Activated B cell treated with CpG ODN at 0.5 μM for 24 hours (primary cell): ENCODE results near the gene HAPLN1. TPM values are rescaled to one million over a fixed set of nuclear protein-coding genes. Genes with fewer than 3 reads are reported as not detected.

Source experiments
- ATAC-seq: fragments of 200-7000 bp; cut with Tn5 transposase; one replicate; pipeline ENCODE4 v1.10.0; 2021; ENCODE audit warnings: low read depth, mild to moderate bottlenecking, moderate library complexity
- CTCF ChIA-PET: fragments of 350-600 bp; sonication (Branson Sonifier 250); formaldehyde crosslinking; loops from one replicate; lab custom pipeline; 2021; ENCODE audit warnings: antibody characterized with exemption; lab: Charles Lee
- POLR2A ChIA-PET: fragments of 350-600 bp; sonication (Branson Sonifier 250); formaldehyde crosslinking; loops from one replicate; lab custom pipeline; 2021; ENCODE audit warnings: antibody characterized with exemption; lab: Charles Lee
- DNase-seq: peaks from one replicate; pipeline ENCODE4 v3.0.0; 2022
- H3K27ac Mint-ChIP-seq: one replicate; pipeline ENCODE4 v1.8.0; 2020; ENCODE audit warnings: mixed read lengths
- H3K27me3 Mint-ChIP-seq: one replicate; pipeline ENCODE4 v1.8.0; 2021; ENCODE audit warnings: mixed read lengths
- H3K36me3 Mint-ChIP-seq: one replicate; pipeline ENCODE4 v1.8.0; 2021; ENCODE audit warnings: low read depth, mixed read lengths
- H3K4me1 Mint-ChIP-seq: one replicate; pipeline ENCODE4 v1.8.0; 2021; ENCODE audit warnings: mixed read lengths
- H3K4me3 Mint-ChIP-seq: one replicate; pipeline ENCODE4 v1.8.0; 2020; ENCODE audit warnings: mild to moderate bottlenecking, mixed read lengths
- H3K9me3 Mint-ChIP-seq: one replicate; pipeline ENCODE4 v1.8.0; 2020; ENCODE audit warnings: mixed read lengths
- intact Hi-C: fragments of 100-400 bp; cut with micrococcal nuclease; formaldehyde crosslinking; loops from one replicate; pipeline ENCODE4 v1.15.1; 2024
- total RNA-seq: library from RNA; stranded (reverse); gene quantifications from 2 replicates; pipeline ENCODE4 v1.2.3, GENCODE V29; 2022
- TF ChIP-seq, protein P1 (sequence below): fragments of 200-600 bp; IDR thresholded peaks from one replicate; pipeline ENCODE4 v1.8.0; 2022; ENCODE audit warnings: antibody characterized with exemption, mild to moderate bottlenecking

The HAPLN1 gene
- total RNA-seq, 1 donor from 2014 or later, result not detected

DNA sequence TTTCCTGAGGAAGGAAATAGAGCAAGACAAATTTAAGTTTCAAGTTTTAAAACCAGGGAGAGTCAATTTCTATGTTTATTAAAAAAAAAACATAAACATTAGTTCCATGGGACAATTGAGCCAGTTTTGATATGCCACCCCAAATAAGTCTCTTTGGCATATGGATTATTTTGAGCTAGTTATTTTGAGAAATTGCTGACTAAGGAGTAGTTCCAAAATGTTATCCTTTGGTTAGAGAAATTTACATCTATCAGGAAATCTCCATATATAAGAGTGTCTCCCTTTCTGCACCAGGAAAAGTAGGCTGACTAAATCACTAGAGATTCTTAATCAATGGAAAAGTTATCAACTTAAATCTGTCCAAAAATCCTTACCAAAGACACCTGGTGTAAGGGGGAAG is 105.8 kb downstream of the HAPLN1 start:
- Mint-ChIP-seq H3K4me3 (no peak overlapping the region), H3K36me3 (no peaks in the 10 kb centered on the region), H3K27me3 (no peaks in the 10 kb centered on the region), H3K9me3 (peaks cover 5% of the 10 kb centered on the region), H3K27ac (no peak overlapping the region), H3K4me1 (no peaks in the 10 kb centered on the region)
- TF ChIP-seq, protein P1, sequence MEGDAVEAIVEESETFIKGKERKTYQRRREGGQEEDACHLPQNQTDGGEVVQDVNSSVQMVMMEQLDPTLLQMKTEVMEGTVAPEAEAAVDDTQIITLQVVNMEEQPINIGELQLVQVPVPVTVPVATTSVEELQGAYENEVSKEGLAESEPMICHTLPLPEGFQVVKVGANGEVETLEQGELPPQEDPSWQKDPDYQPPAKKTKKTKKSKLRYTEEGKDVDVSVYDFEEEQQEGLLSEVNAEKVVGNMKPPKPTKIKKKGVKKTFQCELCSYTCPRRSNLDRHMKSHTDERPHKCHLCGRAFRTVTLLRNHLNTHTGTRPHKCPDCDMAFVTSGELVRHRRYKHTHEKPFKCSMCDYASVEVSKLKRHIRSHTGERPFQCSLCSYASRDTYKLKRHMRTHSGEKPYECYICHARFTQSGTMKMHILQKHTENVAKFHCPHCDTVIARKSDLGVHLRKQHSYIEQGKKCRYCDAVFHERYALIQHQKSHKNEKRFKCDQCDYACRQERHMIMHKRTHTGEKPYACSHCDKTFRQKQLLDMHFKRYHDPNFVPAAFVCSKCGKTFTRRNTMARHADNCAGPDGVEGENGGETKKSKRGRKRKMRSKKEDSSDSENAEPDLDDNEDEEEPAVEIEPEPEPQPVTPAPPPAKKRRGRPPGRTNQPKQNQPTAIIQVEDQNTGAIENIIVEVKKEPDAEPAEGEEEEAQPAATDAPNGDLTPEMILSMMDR, result no peak
- DNase-seq (no peak), ATAC-seq (no peak)
- ChIA-PET CTCF (no interaction called here), POLR2A (no interaction called here)
- intact Hi-C loops, result no loop called here

DNA sequence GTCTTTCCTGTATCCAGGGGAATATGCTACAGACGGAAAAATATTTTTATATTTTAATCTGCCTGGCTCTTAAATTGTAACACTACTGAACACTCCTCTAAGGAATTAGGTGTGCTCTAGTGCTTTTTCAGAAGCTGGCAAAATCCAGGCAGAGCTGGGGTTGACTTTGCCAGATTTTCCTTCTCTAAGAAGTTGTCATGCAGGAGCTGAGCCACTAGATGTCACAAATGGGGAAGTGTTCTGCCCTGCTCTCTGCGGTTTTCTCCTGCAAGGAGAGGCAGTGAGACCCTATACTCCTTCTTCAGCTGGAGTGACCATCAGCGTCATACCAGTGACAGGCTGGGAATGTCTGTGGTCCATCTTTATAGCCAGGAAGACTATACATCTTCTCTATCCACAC is 112.5 kb downstream of the HAPLN1 start:
- ATAC-seq (no peak), DNase-seq (no peak)
- ChIA-PET POLR2A (no interaction called here), CTCF (no interaction called here)
- intact Hi-C loops, result no loop called here
- Mint-ChIP-seq H3K27me3 (peaks cover 7% of the 10 kb centered on the region), H3K4me1 (no peaks in the 10 kb centered on the region), H3K36me3 (no peaks in the 10 kb centered on the region), H3K4me3 (no peak overlapping the region), H3K27ac (no peak overlapping the region), H3K9me3 (no peaks in the 10 kb centered on the region)
- TF ChIP-seq, protein P1, result no peak

DNA sequence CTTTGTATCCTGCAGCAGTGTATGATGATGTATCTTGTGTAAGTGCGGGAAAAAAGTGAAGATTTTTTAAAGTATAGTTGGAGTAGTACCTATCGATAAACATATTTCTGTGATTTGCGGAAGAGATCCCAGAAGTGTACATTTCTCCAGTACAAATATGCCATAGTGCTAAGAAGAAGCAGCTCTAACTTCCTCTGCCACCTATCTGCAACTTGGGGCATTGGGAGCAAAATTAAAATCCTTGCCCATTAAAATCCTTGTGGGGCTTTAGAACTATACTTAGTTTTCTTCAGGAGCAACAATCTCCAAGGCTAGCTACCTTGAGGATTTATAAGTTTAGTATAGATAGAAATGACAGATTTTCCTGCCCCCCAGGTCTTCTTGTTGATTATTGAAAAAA is 125.4 kb downstream of the HAPLN1 start:
- Mint-ChIP-seq H3K4me1 (no peaks in the 10 kb centered on the region), H3K9me3 (no peaks in the 10 kb centered on the region), H3K27ac (no peak overlapping the region), H3K4me3 (no peak overlapping the region), H3K36me3 (no peaks in the 10 kb centered on the region), H3K27me3 (no peaks in the 10 kb centered on the region)
- TF ChIP-seq, protein P1, result no peak
- no peak for ATAC-seq
- POLR2A ChIA-PET, result no interaction called here
- CTCF ChIA-PET, result no interaction called here
- intact Hi-C loops, result no loop called here
- no peak for DNase-seq

DNA sequence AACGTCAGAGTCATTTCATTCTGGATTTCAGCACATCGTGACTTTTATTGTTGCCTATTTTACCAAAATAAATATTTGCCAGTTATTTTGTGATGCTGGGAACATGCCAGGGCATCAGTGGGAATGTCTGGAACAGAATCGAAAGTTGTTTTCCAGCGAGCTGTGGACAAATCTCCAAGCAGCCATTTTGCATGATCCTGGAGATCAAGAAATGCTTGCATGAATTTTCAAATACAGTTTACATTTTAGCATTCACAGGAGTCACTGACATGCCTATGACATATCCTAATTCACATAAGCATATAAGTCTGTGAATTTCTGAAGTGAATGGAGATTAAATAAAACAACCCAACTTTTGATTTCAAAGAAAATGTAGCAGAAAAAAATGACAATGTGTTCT is 129.7 kb downstream of the HAPLN1 start:
- TF ChIP-seq, protein P1, result no peak
- Mint-ChIP-seq H3K27ac (no peak overlapping the region), H3K4me1 (no peaks in the 10 kb centered on the region), H3K9me3 (no peaks in the 10 kb centered on the region), H3K36me3 (no peaks in the 10 kb centered on the region), H3K4me3 (no peak overlapping the region), H3K27me3 (peaks cover 3% of the 10 kb centered on the region)
- CTCF ChIA-PET, result interaction anchor here (0.6 kb wide), 1 partner anchor 11 kb away, joined by 3 read pairs; no protein-coding TSS in a partner anchor
- ATAC-seq (no peak), DNase-seq (no peak)
- intact Hi-C loops, result no loop called here
- POLR2A ChIA-PET, result no interaction called here

DNA sequence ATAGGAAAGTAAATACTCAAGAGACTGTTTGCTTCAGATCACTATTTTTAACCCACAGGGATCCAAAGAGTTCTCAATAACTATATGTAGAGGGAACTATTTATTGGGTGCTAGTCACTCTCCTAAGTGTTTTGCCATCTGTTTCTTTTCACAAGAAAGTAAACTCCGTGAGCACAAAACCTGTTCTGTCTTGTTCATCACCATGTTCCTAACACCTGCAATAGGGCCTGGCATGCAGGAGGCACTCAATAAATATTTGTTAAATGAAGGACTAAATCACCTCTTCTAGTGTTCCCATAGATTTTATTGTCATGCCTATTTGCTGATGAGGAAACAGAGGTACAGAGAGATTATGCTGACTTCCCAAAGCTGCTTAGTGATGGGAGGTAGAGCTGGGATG is 130.9 kb downstream of the HAPLN1 start:
- TF ChIP-seq, protein P1, result no peak
- no peak overlapping the region for H3K4me3 Mint-ChIP-seq
- no peaks in the 10 kb centered on the region for H3K4me1 Mint-ChIP-seq
- ChIA-PET POLR2A (no interaction called here), CTCF (no interaction called here)
- intact Hi-C loops, result no loop called here
- no peaks in the 10 kb centered on the region for H3K9me3 Mint-ChIP-seq
- peaks cover 3% of the 10 kb centered on the region for H3K27me3 Mint-ChIP-seq
- no peak overlapping the region for H3K27ac Mint-ChIP-seq
- H3K36me3 Mint-ChIP-seq, result no peaks in the 10 kb centered on the region
- DNase-seq, result no peak
- no peak for ATAC-seq

Other genes starting within 250 kb of the HAPLN1 start
- gene VCAN, start 249.1 kb downstream of the HAPLN1 start, total RNA-seq, result 0.16 and 0.22 TPM in 2 replicates